GM23248 (cell line): Measurements from ENCODE around the gene MRPS21. TPM values are rescaled to one million over a fixed set of nuclear protein-coding genes. Genes with fewer than 3 reads are reported as not detected.

Source experiments
- DNase-seq: peaks from one replicate; pipeline ENCODE4 v3.0.0-alpha.2; 2015
- H2AFZ ChIP-seq: fragments of 200-600 bp; sonication (generic); 2 replicates; pipeline ENCODE4 v1.6.1; 2016; ENCODE audit warnings: antibody characterized with exemption
- H3F3A ChIP-seq: fragments of 200-600 bp; sonication (generic); 2 replicates; pipeline ENCODE4 v1.6.1; 2016; ENCODE audit warnings: mild to moderate bottlenecking, antibody characterized with exemption, mixed run types; ENCODE audit not compliant: insufficient read depth
- H3K27ac ChIP-seq: fragments of 200-600 bp; sonication (generic); 2 replicates; pipeline ENCODE4 v1.5.1; 2016; ENCODE audit warnings: mild to moderate bottlenecking
- H3K27me3 ChIP-seq: fragments of 200-600 bp; sonication (generic); replicated peaks from 2 replicates; pipeline ENCODE4 v1.6.1; 2016; ENCODE audit warnings: mild to moderate bottlenecking; ENCODE audit not compliant: insufficient read depth
- H3K36me3 ChIP-seq: fragments of 200-600 bp; sonication (generic); 2 replicates; pipeline ENCODE4 v1.6.1; 2016; ENCODE audit warnings: low read depth, mild to moderate bottlenecking
- H3K4me1 ChIP-seq: fragments of 200-600 bp; sonication (generic); 2 replicates; pipeline ENCODE4 v1.6.1; 2016; ENCODE audit warnings: mild to moderate bottlenecking; ENCODE audit not compliant: insufficient read depth
- H3K4me2 ChIP-seq: fragments of 200-600 bp; sonication (generic); one replicate; pipeline ENCODE4 v1.6.1; 2016; ENCODE audit warnings: mild to moderate bottlenecking; ENCODE audit not compliant: unreplicated experiment
- H3K4me3 ChIP-seq: fragments of 200-600 bp; sonication (generic); 2 replicates; pipeline ENCODE4 v1.5.1; 2016; ENCODE audit warnings: mild to moderate bottlenecking
- H3K79me2 ChIP-seq: fragments of 200-600 bp; sonication (generic); 2 replicates; pipeline ENCODE4 v1.6.1; 2016; ENCODE audit warnings: mild to moderate bottlenecking; ENCODE audit not compliant: insufficient read depth
- H3K9ac ChIP-seq: fragments of 200-600 bp; sonication (generic); 2 replicates; pipeline ENCODE4 v1.6.1; 2016; ENCODE audit warnings: mild to moderate bottlenecking
- H3K9me2 ChIP-seq: fragments of 200-600 bp; sonication (generic); 2 replicates; pipeline ENCODE4 v1.6.1; 2016; ENCODE audit warnings: mixed run types, mild to moderate bottlenecking, moderate library complexity; ENCODE audit not compliant: insufficient read depth
- H3K9me3 ChIP-seq: fragments of 200-600 bp; sonication (generic); one replicate; pipeline ENCODE4 v1.6.1; 2017; ENCODE audit warnings: low read depth
- H4K20me1 ChIP-seq: fragments of 200-600 bp; sonication (generic); 2 replicates; pipeline ENCODE4 v1.6.0; 2016; ENCODE audit not compliant: insufficient read depth
- EZH2 ChIP-seq: fragments of 200-600 bp; sonication (generic); IDR thresholded peaks from 2 replicates; pipeline ENCODE4 v1.6.1; 2018; ENCODE audit warnings: antibody characterized with exemption, mild to moderate bottlenecking; ENCODE audit not compliant: insufficient read depth, poor library complexity, severe bottlenecking
- EZH2phosphoT487 ChIP-seq: fragments of 200-600 bp; sonication (generic); IDR thresholded peaks from 2 replicates; pipeline ENCODE4 v1.6.1; 2018; ENCODE audit warnings: antibody characterized with exemption, moderate library complexity, mild to moderate bottlenecking, low read depth; ENCODE audit not compliant: insufficient read depth
- WGBS, 2 experiments: methylation state at CpG; one replicate each; pipeline ENCODE4 v1.1.6; 2015 to 2017; ENCODE audit warnings: low lambda C conversion rate in 2 of 2, low coverage in 1 of 2; ENCODE audit errors: missing lambda C conversion rate in 2 of 2; 5-methylcytosine and 5-hydroxymethylcytosine counted together
- in situ Hi-C: fragments of 300-500 bp; cut with MboI; formaldehyde crosslinking; loops from 2 replicates; pipeline ENCODE4 v1.15.0; 2020
- polyA plus RNA-seq: library from polyadenylated mRNA; unstranded; fragments of >200 nt; fragmentation: Nextera tagmentation; extraction: Ambion mirVana; gene quantifications from 2 replicates; pipeline ENCODE4 v1.2.1, GENCODE V29; 2016
- total RNA-seq: library from RNA; depleted of rRNA; stranded (reverse); fragments of >200 nt; shearing (Covaris generic); gene quantifications from 2 replicates; pipeline ENCODE4 v1.2.3, GENCODE V29; 2014

The MRPS21 gene
- total and polyA plus RNA-seq, 2 experiments from 2014 or later = 37.9 to 116 TPM

GRCh38 chr1:150257624-150258585, 35.8 kb upstream of the MRPS21 start, which contains the start of gene CA14:
CA14 (plus strand) TSS chr1:150257774; CDS start chr1:150258129, 355 bp downstream.
- peaks cover 15% of the 10 kb centered on the region for H3F3A ChIP-seq
- H4K20me1 ChIP-seq = no peaks in the 10 kb centered on the region
- no peak within 1 kb of the TSS for H3K9ac ChIP-seq
- H3K36me3 ChIP-seq = no peaks in the 10 kb centered on the region
- no peak for DNase-seq
- WGBS, 2 experiments = 31 to 36% methylated on average over 13 of the region's 13 CpGs
- TF ChIP-seq EZH2 (no peak), EZH2phosphoT487 (no peak)
- H3K4me3 ChIP-seq = 0 out of 2 replicates have a peak within 1 kb of the TSS, but pooled peaks have one; percentile 63
- H3K9me3 ChIP-seq = no peaks in the 10 kb centered on the region
- no peaks in the 10 kb centered on the region for H3K9me2 ChIP-seq
- H3K4me2 ChIP-seq = peak within 1 kb of the TSS; percentile 82
- H3K79me2 ChIP-seq = no peaks in the 10 kb centered on the region
- H3K4me1 ChIP-seq = peaks cover 11% of the 10 kb centered on the region
- H3K27ac ChIP-seq = no peak within 1 kb of the TSS
- H3K27me3 ChIP-seq = no peaks in the 10 kb centered on the region; the same call in none of the 2 replicates
- in situ Hi-C loops = no loop called here
- H2AFZ ChIP-seq = peak within 1 kb of the TSS; percentile 92; the same call in 1 of the 2 replicates

GRCh38 chr1:150259217-150259616, 34.4 kb upstream of the MRPS21 start:
- Histone ChIP-seq H3K27ac (no peak overlapping the region), H3K9me3 (no peaks in the 10 kb centered on the region), H3K36me3 (no peaks in the 10 kb centered on the region), H3K27me3 (no peaks in the 10 kb centered on the region; the same call in none of the 2 replicates), H3K4me3 (no peak overlapping the region), H3K4me1 (peaks cover 11% of the 10 kb centered on the region), H3F3A (peaks cover 15% of the 10 kb centered on the region), H3K9ac (no peak overlapping the region), H3K4me2 (no peak overlapping the region), H3K79me2 (no peaks in the 10 kb centered on the region), H3K9me2 (no peaks in the 10 kb centered on the region), H4K20me1 (no peaks in the 10 kb centered on the region), H2AFZ (no peak overlapping the region)
- TF ChIP-seq EZH2phosphoT487 (no peak), EZH2 (no peak)
- WGBS, 2 experiments = 45 to 48% methylated on average over 4 of the region's 4 CpGs
- DNase-seq = no peak
- in situ Hi-C loops = no loop called here

GRCh38 chr1:150259758-150260669, 33.6 kb upstream of the MRPS21 start:
- no peaks in the 10 kb centered on the region for H3K9me2 ChIP-seq
- H3K27ac ChIP-seq = no peak overlapping the region
- H3K36me3 ChIP-seq = 0 out of 2 replicates have a peak, but pooled peaks cover 6% of the 10 kb centered on the region
- no peaks in the 10 kb centered on the region; the same call in none of the 2 replicates for H3K27me3 ChIP-seq
- WGBS, 2 experiments = 14 to 21% methylated on average over 11 of the region's 11 CpGs
- H3K4me3 ChIP-seq = no peak overlapping the region
- H4K20me1 ChIP-seq = no peaks in the 10 kb centered on the region
- no peaks in the 10 kb centered on the region for H3K9me3 ChIP-seq
- peaks cover 13% of the 10 kb centered on the region for H3F3A ChIP-seq
- peaks cover 11% of the 10 kb centered on the region for H3K4me1 ChIP-seq
- no peak overlapping the region for H3K4me2 ChIP-seq
- H3K9ac ChIP-seq = no peak overlapping the region
- peak; percentile 20 for TF ChIP-seq EZH2
- TF ChIP-seq EZH2phosphoT487 = no peak
- DNase-seq = no peak
- no peak overlapping the region for H2AFZ ChIP-seq
- H3K79me2 ChIP-seq = no peaks in the 10 kb centered on the region
- in situ Hi-C loops = no loop called here

- Histone ChIP-seq H3K27ac (no peak overlapping the region), H3K9ac (no peak overlapping the region), H3F3A (peaks cover 1% of the 10 kb centered on the region; the same call in 1 of the 2 replicates), H3K79me2 (peaks cover 6% of the 10 kb centered on the region), H3K4me2 (no peak overlapping the region), H3K4me1 (peaks cover 2% of the 10 kb centered on the region), H3K27me3 (no peaks in the 10 kb centered on the region; the same call in none of the 2 replicates), H2AFZ (no peak overlapping the region), H3K36me3 (0 out of 2 replicates have a peak, but pooled peaks cover 10% of the 10 kb centered on the region), H3K4me3 (no peak overlapping the region), H4K20me1 (no peaks in the 10 kb centered on the region), H3K9me2 (no peaks in the 10 kb centered on the region), H3K9me3 (no peaks in the 10 kb centered on the region)
- no peak for TF ChIP-seq EZH2phosphoT487
- TF ChIP-seq EZH2 = no peak
- no peak for DNase-seq
- WGBS, 2 experiments = 92 to 99% methylated on average over 6 of the region's 6 CpGs
- in situ Hi-C loops = no loop called here
Observed at GRCh38 chr1:150261367-150261766, 32.3 kb upstream of the MRPS21 start.
